Measurements from ENCODE around the gene OTUB2.

OTUB2 gene

DNA sequence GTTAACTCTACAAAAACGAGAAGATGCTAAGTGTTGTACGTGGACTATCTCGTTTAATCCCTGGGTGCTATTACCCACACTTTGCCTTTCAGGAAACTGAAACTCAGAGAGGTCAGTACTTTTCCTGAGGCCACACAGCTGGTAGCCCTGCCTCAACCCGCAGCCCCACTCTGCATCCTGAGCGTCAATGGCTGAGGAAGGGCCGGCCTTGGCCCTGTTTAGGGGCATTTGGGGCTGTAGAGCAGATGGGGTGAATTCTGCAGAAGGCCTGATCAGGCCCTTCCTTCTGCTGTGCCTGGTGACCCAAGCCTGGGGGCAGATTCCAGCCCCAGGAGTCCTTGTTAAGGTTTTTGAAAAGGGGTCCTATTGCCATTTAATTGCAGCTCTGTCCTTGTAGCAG lies 32.8 kb upstream of the OTUB2 start:
- DNase-seq, result no peak
- H3K27me3 ChIP-seq (ENCODE audit: insufficient read depth, low read depth, severe bottlenecking), result no peaks in the 10 kb centered on the region
- TF ChIP-seq, protein P1, sequence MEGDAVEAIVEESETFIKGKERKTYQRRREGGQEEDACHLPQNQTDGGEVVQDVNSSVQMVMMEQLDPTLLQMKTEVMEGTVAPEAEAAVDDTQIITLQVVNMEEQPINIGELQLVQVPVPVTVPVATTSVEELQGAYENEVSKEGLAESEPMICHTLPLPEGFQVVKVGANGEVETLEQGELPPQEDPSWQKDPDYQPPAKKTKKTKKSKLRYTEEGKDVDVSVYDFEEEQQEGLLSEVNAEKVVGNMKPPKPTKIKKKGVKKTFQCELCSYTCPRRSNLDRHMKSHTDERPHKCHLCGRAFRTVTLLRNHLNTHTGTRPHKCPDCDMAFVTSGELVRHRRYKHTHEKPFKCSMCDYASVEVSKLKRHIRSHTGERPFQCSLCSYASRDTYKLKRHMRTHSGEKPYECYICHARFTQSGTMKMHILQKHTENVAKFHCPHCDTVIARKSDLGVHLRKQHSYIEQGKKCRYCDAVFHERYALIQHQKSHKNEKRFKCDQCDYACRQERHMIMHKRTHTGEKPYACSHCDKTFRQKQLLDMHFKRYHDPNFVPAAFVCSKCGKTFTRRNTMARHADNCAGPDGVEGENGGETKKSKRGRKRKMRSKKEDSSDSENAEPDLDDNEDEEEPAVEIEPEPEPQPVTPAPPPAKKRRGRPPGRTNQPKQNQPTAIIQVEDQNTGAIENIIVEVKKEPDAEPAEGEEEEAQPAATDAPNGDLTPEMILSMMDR (IDR thresholded peaks at IDR 0.05; ENCODE audit: low read depth, low read length), result no peak

DNA sequence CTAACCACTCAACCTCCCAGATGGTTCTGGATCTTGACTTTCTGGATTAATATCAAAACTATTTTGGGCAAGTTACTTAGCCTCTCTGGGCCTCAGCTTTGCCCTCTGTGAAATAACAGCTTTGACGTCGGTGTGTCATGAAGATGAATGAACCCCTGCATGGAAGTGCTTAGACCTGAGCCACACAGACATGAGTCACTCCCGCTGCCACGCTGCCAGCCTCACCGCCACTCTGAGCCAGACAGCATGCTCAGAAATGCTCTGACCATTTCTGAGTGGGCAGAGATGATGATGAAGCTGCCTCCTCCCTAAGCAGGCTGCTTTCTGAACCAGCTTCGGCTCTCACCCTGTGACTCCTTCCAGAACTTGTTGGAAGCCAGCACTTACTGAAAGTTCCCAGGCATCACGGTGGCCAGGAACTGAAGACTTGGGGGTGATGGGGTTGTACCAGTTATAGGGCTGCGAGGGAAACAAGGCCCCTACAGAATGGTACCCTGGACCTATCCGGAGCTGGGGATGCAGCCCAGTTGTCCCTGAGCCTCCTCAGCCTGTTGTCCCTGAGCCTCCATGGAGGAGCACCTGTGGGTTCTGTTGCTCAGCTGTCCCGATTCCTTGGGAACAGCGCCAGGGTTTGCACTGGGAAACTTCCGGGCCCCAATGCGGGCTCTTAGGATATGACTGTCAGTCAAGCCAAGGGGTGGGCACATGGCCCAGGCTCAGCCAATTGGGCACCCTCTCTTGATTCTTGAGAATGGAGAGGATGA lies 31.0 kb upstream of the OTUB2 start:
- Histone ChIP-seq H3K36me3 (no peaks in the 10 kb centered on the region), H3K4me3 (ENCODE audit: low read depth, low read length) (no peak overlapping the region), H3K9me3 (ENCODE audit: severe bottlenecking) (no peaks in the 10 kb centered on the region), H3K27me3 (ENCODE audit: insufficient read depth, low read depth, severe bottlenecking) (no peaks in the 10 kb centered on the region), H3K27ac (no peak overlapping the region)
- no peak for DNase-seq
- TF ChIP-seq, protein P1 (IDR thresholded peaks at IDR 0.05; ENCODE audit: low read depth, low read length), result no peak

More for the DNA sequence above, 32.8 kb upstream of the OTUB2 start:
- no peaks in the 10 kb centered on the region for H3K36me3 ChIP-seq
- no peak overlapping the region for H3K27ac ChIP-seq
- no peaks in the 10 kb centered on the region for H3K9me3 ChIP-seq (ENCODE audit: severe bottlenecking)
- no peak overlapping the region for H3K4me3 ChIP-seq (ENCODE audit: low read depth, low read length)

DNA sequence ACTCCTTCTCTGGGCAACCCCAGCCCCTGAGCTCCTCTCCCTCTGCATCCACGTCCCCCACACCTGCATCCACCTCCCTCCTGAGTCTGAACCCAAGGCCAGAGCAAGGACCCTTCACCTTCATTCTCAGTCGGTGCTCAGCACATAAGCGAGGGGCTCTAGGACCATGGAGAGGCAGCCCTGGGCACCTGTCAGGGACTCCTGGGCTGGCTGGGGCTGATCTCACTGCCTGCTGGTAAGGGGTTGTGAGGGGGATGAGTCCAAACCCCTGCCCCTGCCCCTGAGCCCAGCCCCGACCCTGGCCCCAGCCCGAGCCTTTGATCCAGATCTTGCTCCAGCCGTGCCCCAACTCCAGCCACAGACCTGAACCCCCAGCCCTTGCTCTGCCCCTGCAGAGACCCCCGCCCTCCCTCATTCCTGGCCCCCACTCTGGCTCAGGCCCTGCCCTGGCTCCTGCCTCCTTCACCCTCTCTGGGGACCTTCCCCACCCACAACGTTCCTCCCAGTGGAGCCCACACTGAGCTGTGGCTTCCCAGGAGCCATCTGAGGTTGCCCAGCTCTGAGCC lies 29.9 kb upstream of the OTUB2 start:
- no peak overlapping the region for H3K27ac ChIP-seq
- H3K36me3 ChIP-seq, result no peaks in the 10 kb centered on the region
- TF ChIP-seq, protein P1 (IDR thresholded peaks at IDR 0.05; ENCODE audit: low read depth, low read length), result no peak
- H3K4me3 ChIP-seq (ENCODE audit: low read depth, low read length), result no peak overlapping the region
- no peaks in the 10 kb centered on the region for H3K27me3 ChIP-seq (ENCODE audit: insufficient read depth, low read depth, severe bottlenecking)
- H3K9me3 ChIP-seq (ENCODE audit: severe bottlenecking), result no peaks in the 10 kb centered on the region
- DNase-seq, result no peak

DNA sequence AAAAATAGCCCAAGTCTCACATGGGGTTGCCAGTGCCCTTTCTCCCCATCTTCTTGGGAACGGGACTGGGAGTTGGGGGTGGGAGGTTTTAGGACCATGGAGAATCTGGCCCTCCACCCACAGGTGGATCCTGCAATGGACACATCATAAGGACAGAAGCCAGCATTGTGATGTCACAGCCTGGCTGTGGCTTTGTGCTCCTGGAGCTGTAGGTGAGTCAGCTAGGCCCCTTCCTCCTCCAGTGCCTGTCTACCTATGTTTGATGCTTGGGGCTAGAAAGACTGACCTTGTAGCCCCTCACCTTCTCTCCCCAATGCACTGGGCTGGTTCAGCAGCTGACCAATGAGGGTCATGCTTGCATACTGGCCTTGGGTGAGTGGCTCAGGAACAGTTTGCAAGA lies 29.1 kb upstream of the OTUB2 start, which contains the start of gene CCDC197:
Gene CCDC197 (plus strand): TSS at position 220 of the 400 bp plus-strand sequence. CDS start 831 bp downstream, outside the sequence.
- no peaks in the 10 kb centered on the region for H3K9me3 ChIP-seq (ENCODE audit: severe bottlenecking)
- no peak within 1 kb of the TSS for H3K4me3 ChIP-seq (ENCODE audit: low read depth, low read length)
- TF ChIP-seq, protein P1 (IDR thresholded peaks at IDR 0.05; ENCODE audit: low read depth, low read length), result no peak
- H3K36me3 ChIP-seq, result no peaks in the 10 kb centered on the region
- H3K27ac ChIP-seq, result no peak within 1 kb of the TSS
- H3K27me3 ChIP-seq (ENCODE audit: insufficient read depth, low read depth, severe bottlenecking), result no peaks in the 10 kb centered on the region
- DNase-seq, result no peak

DNA sequence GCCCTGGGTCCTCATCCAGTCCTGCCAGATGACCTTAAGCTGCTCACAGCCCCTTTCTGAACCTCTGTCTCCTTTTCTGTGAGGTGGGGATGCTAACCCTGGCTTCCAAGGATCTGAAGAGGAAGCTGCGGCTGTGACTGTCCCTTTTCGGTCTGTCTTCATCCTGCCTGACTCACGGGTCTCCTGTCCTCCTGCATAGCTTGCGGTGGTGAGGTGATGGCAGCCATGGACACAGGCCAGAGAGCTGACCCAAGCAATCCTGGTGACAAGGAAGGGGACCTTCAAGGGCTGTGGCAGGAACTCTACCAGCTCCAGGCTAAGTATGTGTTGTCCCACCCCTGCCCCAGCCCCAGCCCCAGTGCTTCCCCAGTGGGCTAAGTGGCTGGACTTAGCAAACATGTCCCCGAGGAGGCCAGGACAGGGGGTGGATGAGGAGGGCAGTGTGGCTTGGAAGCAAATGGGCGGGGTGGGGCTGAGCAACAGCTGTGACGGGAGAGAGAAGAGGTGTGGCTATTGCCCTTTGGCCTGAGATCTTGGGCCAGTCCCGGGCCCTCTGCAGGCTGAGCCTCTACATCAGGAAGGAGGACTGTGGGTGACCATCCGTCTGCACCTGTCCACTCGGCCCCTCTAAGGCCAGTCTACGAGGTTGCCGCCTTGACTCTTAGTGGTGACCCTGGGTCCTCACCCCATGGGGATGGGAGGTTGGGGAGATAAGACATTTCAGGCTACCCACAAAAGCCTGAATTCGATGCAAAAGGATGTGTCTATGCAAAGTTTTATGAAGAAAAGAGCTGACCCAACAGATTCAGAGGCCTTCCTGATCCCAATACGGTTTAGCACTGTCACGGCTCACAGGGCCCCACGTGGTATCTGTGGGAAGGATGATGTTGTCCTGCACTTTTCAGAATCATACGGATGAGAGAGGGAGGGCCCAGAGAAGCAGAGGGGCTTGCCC lies 27.9 kb upstream of the OTUB2 start:
- Histone ChIP-seq H3K9me3 (ENCODE audit: severe bottlenecking) (no peaks in the 10 kb centered on the region), H3K36me3 (no peaks in the 10 kb centered on the region), H3K27ac (no peak overlapping the region), H3K4me3 (ENCODE audit: low read depth, low read length) (no peak overlapping the region), H3K27me3 (ENCODE audit: insufficient read depth, low read depth, severe bottlenecking) (no peaks in the 10 kb centered on the region)
- TF ChIP-seq, protein P1 (IDR thresholded peaks at IDR 0.05; ENCODE audit: low read depth, low read length), result no peak
- no peak for DNase-seq
